IPS-18c (cell line): Measurements from ENCODE around the gene PPP4R4.
"Not testable (repeated sequence)": the region's sequence is repeated elsewhere in the genome, so short reads cannot be mapped to it uniquely, and the experiment has no call there.

ENCODE experiments used
- H3K4me3 ChIP-seq: 2 replicates; pipeline ENCODE4 v1.7.0; 2013; ENCODE audit warnings: low read depth, mild to moderate bottlenecking, low read length, moderate library complexity; ENCODE audit not compliant: insufficient read depth
- H3K9me3 ChIP-seq: one replicate; pipeline ENCODE4 v1.6.1; 2013; ENCODE audit warnings: mild to moderate bottlenecking, low read length, moderate library complexity; ENCODE audit not compliant: control insufficient read depth, insufficient read depth

PPP4R4 gene

DNA sequence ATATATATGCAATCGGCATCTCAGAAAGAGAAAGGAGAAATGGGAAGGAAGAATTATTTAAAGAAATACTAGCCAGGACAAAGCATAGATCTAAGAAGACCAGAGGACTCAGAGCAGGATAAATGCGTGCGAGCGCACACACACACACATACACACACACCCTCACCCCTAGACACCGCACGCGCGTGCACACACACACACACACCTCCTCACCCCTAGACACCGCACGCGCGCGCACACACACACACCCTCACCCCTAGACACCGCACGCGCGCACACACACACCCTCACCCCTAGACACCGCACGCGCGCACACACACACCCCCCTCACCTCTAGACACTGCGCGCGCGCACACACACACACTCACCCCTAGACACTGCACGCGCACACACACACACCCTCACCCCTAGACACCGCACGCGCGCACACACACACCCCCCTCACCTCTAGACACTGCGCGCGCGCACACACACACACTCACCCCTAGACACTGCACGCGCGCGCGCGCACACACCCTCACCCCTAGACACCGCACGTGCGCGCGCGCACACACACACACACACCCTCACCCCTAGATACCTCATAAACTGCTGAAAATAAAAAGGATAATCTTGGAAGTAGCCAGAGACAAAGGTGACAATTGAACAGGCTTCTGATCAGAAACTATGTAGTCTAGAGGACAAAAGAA is 44.2 kb downstream of the PPP4R4 start:
- H3K4me3 ChIP-seq, H3K9me3 ChIP-seq: not testable (repeated sequence)

DNA sequence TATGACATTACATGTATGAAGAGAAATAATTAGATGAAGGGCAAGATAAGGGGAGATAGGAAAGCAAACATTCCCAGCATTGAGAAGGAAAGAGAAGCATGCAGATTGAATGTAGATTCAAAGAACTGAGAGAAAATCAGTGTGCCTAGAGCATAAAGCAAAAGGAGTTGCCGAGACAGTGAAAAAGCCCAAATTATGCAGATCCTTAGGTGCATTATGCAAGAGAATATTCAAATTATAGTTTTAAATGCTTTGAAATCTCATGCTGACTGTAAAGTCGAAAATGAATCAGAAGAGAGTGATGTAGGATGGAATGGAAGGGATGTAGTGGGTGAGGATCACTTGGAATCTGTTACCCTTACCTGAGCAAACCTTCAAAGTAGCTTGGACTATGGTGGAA is 49.9 kb downstream of the PPP4R4 start:
- Histone ChIP-seq H3K9me3 (no peaks in the 10 kb centered on the region), H3K4me3 (no peak overlapping the region)

DNA sequence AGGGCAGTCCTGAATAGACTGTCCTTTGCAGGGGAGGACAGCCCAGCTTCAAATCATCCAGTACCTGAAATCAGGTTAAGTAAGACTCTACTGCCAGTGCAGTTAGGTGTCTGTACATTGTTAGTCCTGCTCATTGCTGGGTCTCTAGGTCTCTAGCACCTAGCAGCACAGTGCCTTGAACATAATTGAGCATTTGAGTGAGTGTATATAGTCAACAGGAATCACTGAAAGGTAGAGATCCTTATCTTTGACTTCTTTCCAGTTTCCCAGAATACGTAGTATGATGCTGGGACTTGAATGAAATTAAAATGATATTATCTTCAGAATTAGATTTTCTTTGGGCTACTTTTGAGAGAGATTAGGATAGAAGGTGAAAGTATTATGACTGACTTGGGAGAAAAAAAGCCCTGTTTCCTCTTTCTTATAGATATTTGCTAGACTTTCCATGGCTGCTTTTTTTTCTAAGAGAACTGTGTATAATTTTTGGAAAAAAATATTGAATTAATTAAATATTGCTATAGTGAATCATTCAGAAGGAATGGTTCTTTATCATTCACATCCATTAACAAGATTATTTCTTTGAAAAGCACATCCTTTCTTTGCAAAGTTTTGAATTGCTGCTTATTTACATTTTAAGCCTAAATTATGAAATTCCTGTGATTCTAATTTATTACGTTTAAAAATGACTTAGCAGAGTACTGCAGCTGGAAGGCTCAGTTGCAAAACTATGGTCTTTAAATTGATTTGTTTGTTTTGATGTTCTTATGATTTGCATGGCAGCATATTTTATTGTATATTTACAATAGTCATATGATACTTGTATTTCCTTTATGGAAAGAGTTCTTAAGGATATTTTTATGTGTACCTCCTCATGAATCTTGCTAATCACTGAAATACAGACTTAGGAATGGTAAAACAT is 51.6 kb downstream of the PPP4R4 start:
- H3K9me3 ChIP-seq, result no peaks in the 10 kb centered on the region
- no peak overlapping the region for H3K4me3 ChIP-seq

DNA sequence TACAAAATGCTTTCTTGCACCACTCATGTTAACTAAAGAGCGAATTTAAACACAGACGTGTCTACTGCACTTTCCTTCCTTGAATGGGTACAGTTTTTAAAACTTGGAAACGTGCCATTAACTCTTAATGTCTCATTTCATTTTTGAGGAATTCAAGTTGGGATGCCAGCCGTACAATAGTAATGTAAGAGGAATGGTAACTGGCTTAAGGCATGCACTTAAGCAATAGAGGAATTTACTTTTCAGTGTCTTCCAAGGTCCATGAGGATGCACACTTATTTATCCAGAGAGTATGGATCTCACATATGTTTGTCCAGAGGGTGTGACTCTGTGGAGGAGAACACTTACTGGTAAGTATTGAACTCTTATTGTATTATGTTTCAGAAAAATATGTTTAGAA is 52.9 kb downstream of the PPP4R4 start:
- Histone ChIP-seq H3K9me3 (no peaks in the 10 kb centered on the region), H3K4me3 (no peak overlapping the region)

DNA sequence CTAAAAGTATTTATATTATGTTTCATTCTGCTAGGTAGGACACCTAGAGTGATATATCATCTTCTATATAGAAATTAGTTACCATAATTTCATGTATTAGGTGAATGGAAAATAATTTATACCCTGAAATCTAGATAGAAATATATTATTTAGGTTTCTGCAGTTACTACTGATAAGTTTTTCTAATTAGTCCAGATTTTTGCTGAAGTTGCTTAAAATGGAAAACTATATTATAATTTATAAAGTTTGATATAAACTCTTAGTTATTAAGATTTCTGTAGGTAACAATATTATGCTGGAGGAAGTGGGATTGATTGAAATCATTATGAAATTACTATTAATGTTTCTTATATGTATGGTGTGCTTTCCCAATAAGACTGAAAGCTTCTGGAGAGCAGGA is 62.9 kb downstream of the PPP4R4 start:
- no peak overlapping the region for H3K4me3 ChIP-seq
- no peaks in the 10 kb centered on the region for H3K9me3 ChIP-seq

DNA sequence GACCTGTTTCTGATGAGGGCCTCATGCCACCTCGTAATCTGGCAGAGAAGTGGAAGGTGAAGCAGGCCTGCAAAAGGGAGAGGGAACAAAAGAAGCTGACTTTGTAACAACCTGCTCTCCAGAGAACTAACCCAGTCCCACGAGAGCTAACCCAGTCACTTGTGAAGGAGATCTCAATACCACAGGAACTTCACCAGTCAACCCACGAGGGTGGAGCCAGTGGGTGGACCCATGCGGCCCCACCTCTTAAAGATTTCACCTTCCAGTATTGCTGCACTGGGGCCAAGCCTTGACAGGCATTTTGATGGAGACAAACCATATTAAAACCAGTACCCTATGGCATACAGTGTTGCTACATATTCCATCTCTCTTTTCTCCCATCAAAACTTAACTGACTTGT is 63.9 kb downstream of the PPP4R4 start:
- H3K4me3 ChIP-seq, result no peak overlapping the region
- no peaks in the 10 kb centered on the region for H3K9me3 ChIP-seq

DNA sequence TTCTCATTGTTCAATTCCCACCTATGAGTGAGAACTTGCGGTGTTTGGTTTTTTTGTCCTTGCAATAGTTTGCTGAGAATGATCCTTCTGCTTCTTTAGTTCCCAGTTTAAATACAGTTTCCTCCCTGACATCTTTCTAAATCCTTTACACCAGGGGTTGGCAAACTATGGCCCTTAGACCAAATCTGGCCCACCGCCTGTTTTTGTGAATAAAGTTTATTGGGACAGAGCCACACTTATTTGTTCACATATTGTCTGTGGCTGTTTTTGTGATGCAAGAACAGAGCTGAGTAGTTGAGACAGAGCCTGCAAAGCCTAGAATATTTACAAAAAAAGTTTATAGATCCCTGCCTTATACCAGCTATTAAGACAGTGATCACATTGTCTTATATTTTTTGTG is 65.3 kb downstream of the PPP4R4 start:
- Histone ChIP-seq H3K4me3 (no peak overlapping the region), H3K9me3 (no peaks in the 10 kb centered on the region)

DNA sequence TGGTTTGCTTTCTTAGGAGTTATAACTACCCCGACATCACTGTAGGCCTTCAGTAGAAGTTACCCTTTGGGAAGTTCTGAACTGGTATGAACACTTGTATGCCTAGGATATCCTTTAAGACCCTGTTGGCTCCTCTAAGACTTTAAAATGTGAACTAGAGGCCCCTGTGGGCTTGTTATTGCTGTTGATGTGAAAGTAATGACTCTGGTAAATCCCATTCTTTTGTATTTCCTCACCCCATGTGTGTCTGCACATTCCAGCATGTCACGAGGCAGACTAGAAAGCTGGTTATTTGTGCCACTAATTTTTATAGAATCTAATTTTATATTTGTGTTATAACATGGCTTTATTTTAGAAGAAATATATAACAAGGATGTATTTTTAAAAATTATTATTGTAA is 70.1 kb downstream of the PPP4R4 start:
- H3K9me3 ChIP-seq, result no peaks in the 10 kb centered on the region
- H3K4me3 ChIP-seq, result no peak overlapping the region

DNA sequence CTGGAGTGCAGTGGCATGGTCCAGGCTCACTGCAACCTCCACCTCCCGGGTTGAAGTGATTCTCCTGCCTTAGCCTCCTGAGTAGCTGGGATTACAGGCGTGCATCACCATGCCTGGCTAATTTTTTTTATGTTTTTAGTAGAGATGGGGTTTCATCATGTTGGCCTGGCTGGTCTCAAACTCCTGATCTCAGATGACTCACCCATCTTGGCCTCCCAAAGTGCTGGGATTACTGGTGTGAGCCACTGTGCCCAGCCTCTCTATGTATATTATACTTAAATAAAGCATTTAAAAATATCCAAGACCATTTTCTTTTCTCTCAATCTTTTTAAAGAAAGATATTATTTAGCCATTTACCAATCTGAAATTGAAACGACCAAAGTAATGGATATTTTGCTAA is 90.1 kb downstream of the PPP4R4 start:
- not testable (repeated sequence) for H3K9me3 ChIP-seq, H3K4me3 ChIP-seq

DNA sequence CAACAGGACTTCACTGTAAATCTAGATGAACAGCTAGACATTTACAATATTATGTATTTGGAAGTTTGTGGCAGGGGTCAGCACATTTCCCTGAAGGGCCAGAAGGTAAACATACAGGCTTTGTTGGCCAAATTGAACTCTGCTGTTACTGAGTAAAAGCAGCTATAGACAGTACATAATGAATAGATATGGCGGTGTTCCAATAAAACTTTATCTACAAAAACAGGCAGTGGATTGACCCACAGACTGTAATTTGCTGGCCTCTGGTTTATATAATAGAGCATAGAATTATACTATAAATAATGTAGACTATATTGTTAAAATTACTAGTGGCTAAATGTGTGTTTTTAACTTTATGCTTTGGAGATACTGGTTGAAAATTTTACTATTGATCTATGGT is 93.2 kb downstream of the PPP4R4 start:
- H3K9me3 ChIP-seq, result no peaks in the 10 kb centered on the region

DNA sequence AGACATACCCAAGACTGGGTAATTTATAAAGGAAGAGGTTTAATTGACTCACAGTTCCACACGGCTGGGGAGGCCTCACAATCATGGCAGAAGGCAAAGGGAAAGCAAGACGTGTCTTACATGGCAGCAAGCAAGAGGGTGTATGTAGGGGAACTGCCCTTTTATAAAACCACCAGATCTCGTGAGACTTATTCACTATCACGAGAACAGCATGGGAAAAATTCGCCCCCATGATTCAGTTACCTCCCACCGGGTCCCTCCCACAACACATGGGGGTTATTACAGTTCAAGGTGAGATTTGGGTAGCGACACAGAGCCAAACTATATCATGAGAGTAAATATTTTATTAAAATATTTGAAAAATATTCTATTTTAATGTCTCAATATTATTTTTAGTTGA is 94.5 kb downstream of the PPP4R4 start:
- not testable (repeated sequence) for H3K9me3 ChIP-seq, H3K4me3 ChIP-seq

More for the DNA sequence above, 93.2 kb downstream of the PPP4R4 start:
- no peak overlapping the region for H3K4me3 ChIP-seq

DNA sequence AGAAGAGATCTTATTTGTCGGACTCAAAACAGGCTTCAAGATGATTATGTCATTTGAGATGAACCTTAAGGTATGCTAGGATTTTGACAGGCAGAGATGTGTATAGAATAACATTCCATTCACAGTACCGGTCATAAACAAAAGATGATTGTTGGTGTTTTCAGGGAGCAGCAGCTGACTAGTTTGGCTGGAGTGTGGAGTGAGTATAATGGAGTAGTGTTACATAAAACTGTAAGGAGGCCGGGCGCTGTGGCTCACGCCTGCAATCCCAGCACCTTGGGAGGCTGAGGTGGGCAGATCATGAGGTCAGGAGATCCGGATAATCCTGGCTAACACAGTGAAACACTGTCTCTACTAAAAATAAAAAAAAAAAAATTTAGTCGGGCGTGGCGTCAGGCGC is 95.0 kb downstream of the PPP4R4 start:
- no peaks in the 10 kb centered on the region for H3K9me3 ChIP-seq

DNA sequence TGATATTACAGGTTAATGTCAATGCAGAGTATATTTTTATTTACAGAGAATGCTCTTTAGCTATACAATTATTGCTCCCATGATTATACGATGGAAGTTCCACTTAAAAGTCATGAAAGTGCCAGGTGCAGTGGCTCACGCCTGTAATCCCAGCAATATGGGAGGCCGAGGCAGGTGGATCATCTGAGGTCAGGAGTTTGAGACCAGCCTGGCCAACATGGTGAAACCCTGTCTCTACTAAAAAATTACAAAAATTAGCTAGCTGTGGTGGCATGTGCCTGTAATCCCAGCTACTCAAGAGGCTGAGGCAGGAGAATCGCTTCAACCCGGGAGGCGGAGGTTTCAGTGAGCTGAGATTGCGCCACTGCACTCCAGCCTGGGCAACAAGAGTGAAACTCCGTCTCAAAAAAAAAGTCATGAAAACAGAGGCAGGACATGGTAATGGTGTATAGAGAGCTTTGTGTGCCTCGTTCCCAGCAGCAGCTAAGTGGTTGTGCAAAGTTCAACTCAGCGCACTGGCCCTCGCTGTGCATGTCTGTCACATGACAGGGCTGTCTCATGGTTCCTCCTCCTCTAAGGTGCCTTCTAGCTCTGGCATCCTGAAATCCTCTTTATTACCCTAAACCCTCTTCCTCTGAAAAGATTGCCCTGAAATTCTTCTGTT is 102.9 kb downstream of the PPP4R4 start:
- H3K9me3 ChIP-seq, H3K4me3 ChIP-seq: not testable (repeated sequence)

More for the DNA sequence above, 95.0 kb downstream of the PPP4R4 start:
- H3K4me3 ChIP-seq, result no peak overlapping the region

DNA sequence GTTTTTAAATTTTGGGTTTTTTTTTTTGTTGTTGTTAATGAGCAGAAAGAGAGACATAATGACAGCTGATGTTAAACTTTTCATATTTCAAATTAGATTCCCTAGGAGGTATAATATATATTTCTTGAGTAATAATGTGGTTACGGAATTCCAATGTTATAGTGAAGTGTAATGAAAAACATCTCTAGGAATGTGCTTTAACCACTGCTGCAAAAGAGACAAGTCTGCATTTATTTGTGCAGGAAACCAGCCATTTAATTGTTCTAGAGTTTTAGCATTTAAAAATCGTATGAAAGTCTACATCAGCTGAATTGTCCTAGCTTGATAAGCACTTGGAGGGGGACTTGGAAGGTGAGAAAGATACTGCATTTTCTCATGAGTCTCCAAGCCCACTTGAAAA is 104.6 kb downstream of the PPP4R4 start:
- Histone ChIP-seq H3K4me3 (no peak overlapping the region), H3K9me3 (no peaks in the 10 kb centered on the region)

DNA sequence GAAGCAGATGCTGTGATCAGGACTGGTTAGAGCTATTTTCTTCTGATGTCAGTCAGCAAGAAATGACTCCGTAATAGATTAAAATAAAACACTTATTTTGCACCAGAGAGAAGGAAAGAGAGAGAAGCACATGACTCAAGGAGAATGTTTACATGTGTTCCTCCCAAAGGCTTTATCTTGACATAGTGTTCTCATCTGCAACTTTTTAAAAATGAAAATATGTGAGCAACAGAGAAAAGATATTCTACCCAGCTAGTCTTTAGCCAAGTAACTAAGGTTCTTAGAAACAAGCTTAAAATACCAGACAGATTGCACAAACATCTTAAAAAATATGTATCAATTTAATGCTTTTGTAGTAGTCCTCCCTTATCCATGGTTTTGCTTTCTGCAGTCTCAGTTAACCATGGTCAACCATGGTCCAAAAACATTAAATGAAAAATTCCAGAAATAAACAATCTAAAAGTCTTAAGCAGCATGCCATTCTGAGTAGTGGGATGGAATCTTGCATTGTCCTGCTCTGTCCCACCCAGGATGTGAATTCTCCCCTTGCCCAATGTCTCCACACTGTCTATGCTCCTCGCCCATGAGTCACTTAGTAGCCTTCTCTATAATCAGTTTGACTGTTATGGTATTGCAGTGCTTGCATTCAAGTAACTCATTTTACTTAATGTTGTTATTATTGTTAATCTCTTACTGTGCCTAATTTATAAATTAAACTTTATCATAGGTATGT is 109.0 kb downstream of the PPP4R4 start:
- Histone ChIP-seq H3K9me3 (peaks cover 2% of the 10 kb centered on the region), H3K4me3 (no peak overlapping the region)

DNA sequence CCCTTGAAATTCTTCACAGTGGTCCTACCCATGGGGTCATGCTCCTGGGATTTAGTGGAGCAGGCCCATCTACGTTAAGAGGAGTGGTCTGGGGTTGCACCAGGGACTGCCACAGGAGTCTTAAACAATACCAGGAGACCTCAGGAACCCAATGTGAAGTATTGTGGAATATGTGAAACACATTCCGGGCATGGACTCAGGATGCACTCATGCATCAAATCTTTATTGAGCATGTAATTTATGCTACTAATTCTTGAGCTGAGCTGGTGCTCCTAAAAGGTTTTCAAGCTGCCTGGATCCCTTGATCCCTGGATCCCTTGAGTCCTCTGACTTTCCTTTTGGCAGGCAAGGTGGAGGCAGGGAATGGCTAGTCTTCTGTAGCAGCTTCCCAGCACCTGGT is 110.1 kb downstream of the PPP4R4 start:
- Histone ChIP-seq H3K9me3 (peaks cover 2% of the 10 kb centered on the region), H3K4me3 (no peak overlapping the region)

DNA sequence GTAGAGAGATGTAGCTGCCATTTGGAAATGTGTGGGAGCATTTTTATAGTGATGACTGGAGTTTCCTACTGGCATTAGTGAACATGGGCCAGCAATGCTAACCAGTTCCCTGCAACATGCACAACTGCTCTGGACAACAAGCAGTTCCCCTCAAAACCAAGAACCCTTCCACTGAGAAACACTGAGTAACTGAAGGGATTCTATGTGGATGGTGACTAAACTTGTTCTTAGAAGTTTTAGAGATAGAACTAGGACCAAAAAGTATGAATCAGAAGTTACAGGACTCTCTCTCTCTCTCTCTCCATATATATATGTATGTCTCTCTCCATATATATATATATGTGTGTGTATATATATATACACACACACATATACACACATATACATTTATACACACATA is 111.0 kb downstream of the PPP4R4 start:
- Histone ChIP-seq H3K4me3 (no peak overlapping the region), H3K9me3 (peaks cover 2% of the 10 kb centered on the region)
